HEK293T (cell line): ENCODE data around the gene SH3BP5.
"Not testable (repeated sequence)": the region's sequence is repeated elsewhere in the genome, so short reads cannot be mapped to it uniquely, and the experiment has no call there.

Experiments
- CTCF ChIA-PET: fragments of 350-600 bp; formaldehyde crosslinking; extraction: SDS; loops from one replicate; lab custom pipeline; 2021; ENCODE audit warnings: antibody characterized with exemption, inconsistent platforms; lab: Yijun Ruan, JAX
- POLR2A ChIA-PET: fragments of 350-600 bp; formaldehyde crosslinking; extraction: SDS; loops from one replicate; lab custom pipeline; 2020; ENCODE audit warnings: antibody characterized with exemption, inconsistent platforms; lab: Yijun Ruan, JAX
- DNase-seq: peaks from one replicate; pipeline ENCODE4 v3.0.0; 2012; ENCODE audit warnings: mixed read lengths; ENCODE audit errors: extremely low spot score
- ARNT ChIP-seq: fragments of 450-650 bp; IDR thresholded peaks from 2 replicates; pipeline ENCODE4 v1.6.1; 2017; ENCODE audit warnings: mild to moderate bottlenecking
- BHLHE40 ChIP-seq: fragments of 450-650 bp; IDR thresholded peaks from 2 replicates; pipeline ENCODE4 v1.6.1; 2016; ENCODE audit warnings: mild to moderate bottlenecking, moderate library complexity, borderline replicate concordance
- CTBP1 ChIP-seq: fragments of 450-650 bp; IDR thresholded peaks from 2 replicates; pipeline ENCODE4 v1.6.1; 2016; ENCODE audit warnings: borderline replicate concordance
- ELF4 ChIP-seq: fragments of 450-650 bp; IDR thresholded peaks from 2 replicates; pipeline ENCODE4 v1.6.1; 2017; ENCODE audit warnings: antibody characterized with exemption
- FOXA1 ChIP-seq: fragments of 450-650 bp; IDR thresholded peaks from 2 replicates; pipeline ENCODE4 v1.6.1; 2016; ENCODE audit warnings: mild to moderate bottlenecking
- FOXK2 ChIP-seq: fragments of 450-650 bp; IDR thresholded peaks from 2 replicates; pipeline ENCODE4 v1.6.1; 2016; ENCODE audit warnings: mild to moderate bottlenecking
- FOXM1 ChIP-seq: fragments of 450-650 bp; IDR thresholded peaks from 2 replicates; pipeline ENCODE4 v1.6.1; 2017; ENCODE audit warnings: mild to moderate bottlenecking, borderline replicate concordance
- HDGF ChIP-seq: fragments of 450-650 bp; IDR thresholded peaks from 2 replicates; pipeline ENCODE4 v1.6.1; 2017; ENCODE audit warnings: antibody characterized with exemption, borderline replicate concordance
- L3MBTL2 ChIP-seq: fragments of 450-650 bp; conservative IDR thresholded peaks from 2 replicates; pipeline ENCODE4 v1.6.1; 2016; ENCODE audit warnings: mild to moderate bottlenecking
- LEF1 ChIP-seq: fragments of 450-650 bp; IDR thresholded peaks from 2 replicates; pipeline ENCODE4 v1.6.1; 2017; ENCODE audit warnings: mild to moderate bottlenecking, borderline replicate concordance
- NFRKB ChIP-seq: fragments of 450-650 bp; IDR thresholded peaks from 2 replicates; pipeline ENCODE4 v1.6.1; 2016; ENCODE audit warnings: mild to moderate bottlenecking, moderate library complexity
- SP1 ChIP-seq: fragments of 450-650 bp; IDR thresholded peaks from 2 replicates; pipeline ENCODE4 v1.6.1; 2017
- SUZ12 ChIP-seq: fragments of 450-650 bp; IDR thresholded peaks from 2 replicates; pipeline ENCODE4 v1.6.1; 2016; ENCODE audit warnings: mild to moderate bottlenecking
- TARDBP ChIP-seq: fragments of 450-650 bp; IDR thresholded peaks from 2 replicates; pipeline ENCODE4 v1.6.1; 2016
- ZNF384 ChIP-seq: fragments of 450-650 bp; IDR thresholded peaks from 2 replicates; pipeline ENCODE4 v1.6.1; 2016
- TF ChIP-seq, protein P1 (sequence below): fragments of 450-650 bp; IDR thresholded peaks from 2 replicates; pipeline ENCODE4 v1.6.1; 2016

The SH3BP5 gene

DNA sequence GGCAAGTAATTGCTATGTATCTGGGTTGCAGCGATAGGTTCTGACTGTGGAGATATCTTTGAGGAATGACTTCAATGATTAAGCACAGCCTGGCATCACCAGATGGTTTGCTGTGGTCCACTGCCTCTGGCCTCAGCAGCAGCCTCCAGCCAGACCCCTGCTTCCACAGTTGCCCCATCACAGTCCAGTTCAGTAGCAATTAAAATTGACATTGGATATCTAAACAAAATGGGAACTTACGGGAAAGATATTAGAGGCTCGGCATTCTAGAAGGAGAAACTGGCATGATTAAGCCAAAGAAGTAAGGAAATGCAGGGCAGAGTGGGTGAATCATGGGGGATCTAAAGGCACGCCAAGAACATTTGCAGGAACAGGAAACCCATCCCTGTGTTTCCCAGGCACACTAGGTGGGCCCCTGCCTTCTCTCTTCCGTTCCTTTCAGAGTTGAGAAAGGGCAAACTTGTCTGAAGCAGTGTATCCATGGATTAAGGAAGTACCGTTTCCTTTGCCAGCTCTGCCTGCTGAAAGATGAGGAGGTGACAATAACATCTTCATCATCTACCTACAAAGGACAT lies 36.3 kb upstream of the SH3BP5 start:
- POLR2A ChIA-PET, result no interaction called here
- TF ChIP-seq SP1 (no peak), FOXA1 (no peak), ELF4 (no peak), HDGF (no peak), SUZ12 (no peak), L3MBTL2 (no peak), TARDBP (no peak), CTBP1 (no peak)
- TF ChIP-seq, protein P1, sequence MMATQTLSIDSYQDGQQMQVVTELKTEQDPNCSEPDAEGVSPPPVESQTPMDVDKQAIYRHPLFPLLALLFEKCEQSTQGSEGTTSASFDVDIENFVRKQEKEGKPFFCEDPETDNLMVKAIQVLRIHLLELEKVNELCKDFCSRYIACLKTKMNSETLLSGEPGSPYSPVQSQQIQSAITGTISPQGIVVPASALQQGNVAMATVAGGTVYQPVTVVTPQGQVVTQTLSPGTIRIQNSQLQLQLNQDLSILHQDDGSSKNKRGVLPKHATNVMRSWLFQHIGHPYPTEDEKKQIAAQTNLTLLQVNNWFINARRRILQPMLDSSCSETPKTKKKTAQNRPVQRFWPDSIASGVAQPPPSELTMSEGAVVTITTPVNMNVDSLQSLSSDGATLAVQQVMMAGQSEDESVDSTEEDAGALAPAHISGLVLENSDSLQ, result no peak
- no peak for DNase-seq
- CTCF ChIA-PET, result no interaction called here

DNA sequence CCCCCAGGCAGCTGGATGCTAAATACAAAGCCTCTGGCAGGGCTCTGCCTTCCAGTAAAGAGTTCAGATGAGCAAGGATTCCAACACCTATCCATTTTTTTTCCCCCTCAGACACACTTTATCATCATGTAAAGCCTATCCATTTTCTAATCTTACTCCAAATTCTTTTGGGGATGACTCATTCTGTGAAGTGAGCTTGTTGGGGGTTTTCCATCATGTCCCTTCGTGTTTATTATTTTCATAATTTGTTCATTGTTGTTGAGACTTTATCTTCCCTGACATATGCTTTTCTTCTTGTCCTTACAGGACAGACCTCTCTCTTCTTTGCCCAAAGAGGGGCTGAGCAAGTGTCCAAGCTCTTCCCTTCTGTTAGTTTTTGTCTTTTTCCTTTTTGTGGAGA lies 34.7 kb upstream of the SH3BP5 start:
- ChIA-PET POLR2A (no interaction called here), CTCF (interaction anchor here (0.6 kb wide), 1 partner anchor 99 kb away, joined by 3 read pairs; no protein-coding TSS in a partner anchor)
- no peak for DNase-seq
- TF ChIP-seq SUZ12, result no peak
- TF ChIP-seq LEF1, result no peak
- TF ChIP-seq, protein P1, result no peak
- no peak for TF ChIP-seq BHLHE40
- TF ChIP-seq ZNF384, result no peak
- TF ChIP-seq FOXM1, result no peak
- no peak for TF ChIP-seq CTBP1
- TF ChIP-seq SP1, result no peak
- no peak for TF ChIP-seq ARNT
- no peak for TF ChIP-seq FOXK2
- no peak for TF ChIP-seq HDGF
- TF ChIP-seq TARDBP, result no peak
- no peak for TF ChIP-seq NFRKB
- TF ChIP-seq L3MBTL2, result no peak
- TF ChIP-seq FOXA1, result no peak
- no peak for TF ChIP-seq ELF4

DNA sequence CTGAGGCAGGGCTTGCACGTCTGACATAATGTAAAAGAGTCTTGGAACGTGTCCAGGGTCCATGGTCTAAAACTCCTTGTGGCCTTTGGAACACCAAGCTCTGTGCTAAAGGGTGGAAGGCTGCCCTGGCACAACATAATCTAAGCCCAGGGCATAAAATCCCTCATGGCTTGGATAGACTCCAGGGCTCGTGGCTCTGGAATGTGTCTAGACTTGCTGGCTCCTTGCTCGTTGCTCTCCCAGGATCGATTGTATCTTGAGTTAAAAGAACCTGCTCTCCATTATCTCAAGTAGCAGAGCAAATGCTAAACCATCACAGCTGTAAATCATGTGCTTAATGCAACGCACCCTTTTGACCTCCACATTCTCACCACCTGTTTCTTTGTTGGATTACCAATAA lies 31.7 kb upstream of the SH3BP5 start:
- CTCF ChIA-PET, DNase-seq, POLR2A ChIA-PET: not testable (repeated sequence)

DNA sequence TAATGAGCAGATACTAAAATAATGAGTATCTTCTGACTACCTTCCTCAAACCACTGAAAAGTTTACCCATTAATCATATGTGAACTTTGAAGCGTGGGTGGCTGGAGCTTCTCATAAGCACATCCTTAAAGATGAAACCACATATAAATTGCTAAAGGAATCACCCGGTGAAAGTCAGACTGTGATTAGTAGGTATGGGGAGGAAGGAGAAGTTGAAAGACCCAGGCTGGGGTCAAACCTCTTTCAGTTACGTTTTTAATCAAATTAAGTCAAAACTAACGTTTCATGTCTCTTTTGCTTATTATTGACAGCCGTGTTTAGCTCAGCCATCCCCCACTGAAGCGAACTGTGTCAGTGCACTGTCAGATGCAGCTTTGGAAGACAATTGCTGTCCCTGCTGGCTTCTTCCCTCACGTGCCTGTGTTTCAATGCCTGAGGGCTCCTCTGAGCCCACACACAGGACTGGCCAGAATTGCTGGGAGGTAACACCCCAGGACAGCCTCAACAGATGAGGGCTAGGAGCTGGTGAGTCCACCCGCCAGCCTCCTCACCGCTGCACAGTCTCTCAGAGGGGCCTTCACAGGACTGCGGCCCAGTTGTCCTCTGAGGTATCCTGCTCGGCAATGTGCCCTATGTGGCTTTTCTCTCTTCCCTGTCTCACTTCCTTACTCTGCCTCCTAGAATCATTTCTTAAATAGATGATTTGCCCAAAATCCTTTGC lies 29.3 kb upstream of the SH3BP5 start:
- ChIA-PET CTCF (interaction anchor here (0.6 to 0.7 kb wide), 3 partner anchors 31 to 90 kb away, joined by 3 to 5 read pairs (median 3); no protein-coding TSS in a partner anchor), POLR2A (no interaction called here)
- no peak for TF ChIP-seq SP1
- DNase-seq, result no peak

DNA sequence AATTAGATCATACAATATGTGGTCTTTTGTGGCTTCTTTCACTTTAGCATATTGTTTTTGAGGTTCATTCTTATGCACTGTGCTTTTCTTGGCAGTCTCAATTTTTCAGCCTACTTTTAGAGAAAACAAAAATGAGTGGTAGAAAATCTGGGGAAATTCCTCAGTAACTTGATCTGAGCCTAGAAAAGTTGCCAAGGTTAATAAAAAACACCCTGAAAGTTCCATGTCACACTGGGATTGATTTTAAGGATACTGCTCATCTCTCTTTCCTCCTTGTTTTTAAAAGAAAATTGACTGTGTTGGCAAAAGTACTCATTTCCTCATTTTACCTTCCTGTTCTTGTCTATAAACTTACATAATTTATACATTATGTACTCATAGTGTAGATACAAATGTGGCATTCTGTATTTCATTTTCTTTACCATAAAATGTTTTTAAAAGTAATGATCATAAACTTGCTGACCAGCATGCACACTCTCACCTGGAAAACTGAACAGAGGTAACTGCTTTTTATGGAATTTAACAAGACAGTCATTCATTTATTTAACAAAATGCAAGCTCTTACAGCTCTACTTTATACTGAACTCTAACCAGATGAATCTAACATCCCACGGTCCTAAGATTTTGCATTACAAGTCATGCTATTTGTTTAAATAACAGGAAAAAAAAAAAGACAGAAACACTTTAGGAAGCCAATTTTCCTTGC lies 28.6 kb upstream of the SH3BP5 start:
- POLR2A ChIA-PET, result no interaction called here
- CTCF ChIA-PET, result interaction anchor here (0.6 to 0.7 kb wide), 2 partner anchors 31 to 89 kb away, joined by 3 to 5 read pairs; no protein-coding TSS in a partner anchor

More for the DNA sequence above, 28.6 kb upstream of the SH3BP5 start:
- no peak for DNase-seq
- no peak for TF ChIP-seq BHLHE40
- TF ChIP-seq FOXM1, result no peak
- no peak for TF ChIP-seq ARNT
- no peak for TF ChIP-seq FOXA1
- no peak for TF ChIP-seq SP1
- no peak for TF ChIP-seq LEF1
- no peak for TF ChIP-seq CTBP1
- no peak for TF ChIP-seq TARDBP
- TF ChIP-seq ZNF384, result no peak
- no peak for TF ChIP-seq SUZ12
- TF ChIP-seq NFRKB, result no peak
- TF ChIP-seq ELF4, result no peak
- TF ChIP-seq FOXK2, result no peak
- TF ChIP-seq L3MBTL2, result no peak
- TF ChIP-seq, protein P1, result no peak
- TF ChIP-seq HDGF, result no peak
